Endothelial cell of umbilical vein (primary cell): ENCODE measurements around the gene ORC5.

Source experiments
- EZH2 ChIP-seq: IDR thresholded peaks from 2 replicates; pipeline ENCODE4 v1.6.1; 2012; ENCODE audit warnings: borderline replicate concordance, low read depth, mild to moderate bottlenecking, moderate library complexity, low read length, inconsistent platforms; ENCODE audit not compliant: severe bottlenecking
- GATA2 ChIP-seq: IDR thresholded peaks from 2 replicates; pipeline ENCODE4 v1.7.0; 2011; ENCODE audit warnings: low read depth, mild to moderate bottlenecking, moderate library complexity, mixed read lengths, low read length; ENCODE audit not compliant: insufficient read length, insufficient read depth
- MAX ChIP-seq: IDR thresholded peaks from 2 replicates; pipeline ENCODE4 v1.6.1; 2011; ENCODE audit not compliant: insufficient read depth, insufficient read length
- MYC ChIP-seq: IDR thresholded peaks from one replicate; pipeline ENCODE4 v1.6.1; 2011; ENCODE audit warnings: mild to moderate bottlenecking, low read depth, low read length
- POLR2A ChIP-seq: IDR thresholded peaks from 2 replicates; pipeline ENCODE4 v1.6.1; 2012; ENCODE audit warnings: low read depth, mild to moderate bottlenecking, control low read depth, low read length
- POLR2AphosphoS5 ChIP-seq: IDR thresholded peaks from 2 replicates; pipeline ENCODE4 v1.6.1; 2012; ENCODE audit warnings: low read depth, mild to moderate bottlenecking, control low read depth, low read length, moderate library complexity; ENCODE audit not compliant: insufficient read depth
- TF ChIP-seq, protein P1 (sequence below), 2 donors: IDR thresholded peaks; 1 replicate in 1 of 2; 2 replicates in 1 of 2; pipeline ENCODE4 v1.5.1; 2011; ENCODE audit warnings: low read length in 2 of 2, mild to moderate bottlenecking in 2 of 2, moderate library complexity in 2 of 2, control low read depth in 1 of 2, inconsistent platforms in 1 of 2, low read depth in 1 of 2; ENCODE audit not compliant: insufficient read depth in 1 of 2; ENCODE audit errors: extremely low read depth in 1 of 2

GRCh38 chr7:104098890-104099289 lies 108.9 kb downstream of the ORC5 start:
- TF ChIP-seq MAX (no peak), POLR2A (no peak), POLR2AphosphoS5 (no peak), EZH2 (no peak), GATA2 (no peak), MYC (no peak)
- TF ChIP-seq, protein P1, sequence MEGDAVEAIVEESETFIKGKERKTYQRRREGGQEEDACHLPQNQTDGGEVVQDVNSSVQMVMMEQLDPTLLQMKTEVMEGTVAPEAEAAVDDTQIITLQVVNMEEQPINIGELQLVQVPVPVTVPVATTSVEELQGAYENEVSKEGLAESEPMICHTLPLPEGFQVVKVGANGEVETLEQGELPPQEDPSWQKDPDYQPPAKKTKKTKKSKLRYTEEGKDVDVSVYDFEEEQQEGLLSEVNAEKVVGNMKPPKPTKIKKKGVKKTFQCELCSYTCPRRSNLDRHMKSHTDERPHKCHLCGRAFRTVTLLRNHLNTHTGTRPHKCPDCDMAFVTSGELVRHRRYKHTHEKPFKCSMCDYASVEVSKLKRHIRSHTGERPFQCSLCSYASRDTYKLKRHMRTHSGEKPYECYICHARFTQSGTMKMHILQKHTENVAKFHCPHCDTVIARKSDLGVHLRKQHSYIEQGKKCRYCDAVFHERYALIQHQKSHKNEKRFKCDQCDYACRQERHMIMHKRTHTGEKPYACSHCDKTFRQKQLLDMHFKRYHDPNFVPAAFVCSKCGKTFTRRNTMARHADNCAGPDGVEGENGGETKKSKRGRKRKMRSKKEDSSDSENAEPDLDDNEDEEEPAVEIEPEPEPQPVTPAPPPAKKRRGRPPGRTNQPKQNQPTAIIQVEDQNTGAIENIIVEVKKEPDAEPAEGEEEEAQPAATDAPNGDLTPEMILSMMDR (IDR thresholded peaks at IDR 0.05; ENCODE audit: extremely low read depth in 1 of 2, insufficient read depth in 1 of 2, low read depth in 1 of 2, low read length in 2 of 2), result no peak
